ENCODE results near the gene NUDT4.
"Not testable (repeated sequence)": the region's sequence is repeated elsewhere in the genome, so short reads cannot be mapped to it uniquely, and the experiment has no call there.

The NUDT4 gene

GRCh38 chr12:93368766-93369165 lies 9.0 kb upstream of the NUDT4 start:
- no peak for DNase-seq (ENCODE audit: low read depth)

- DNase-seq (ENCODE audit: low read depth): no peak
These were observed 8.2 kb upstream of the NUDT4 start for GRCh38 chr12:93369505-93369904.

- DNase-seq (ENCODE audit: low read depth): no peak
These were observed 6.8 kb upstream of the NUDT4 start for GRCh38 chr12:93370947-93371346.

GRCh38 chr12:93373961-93374656 lies 3.6 kb upstream of the NUDT4 start:
- DNase-seq (ENCODE audit: low read depth): no peak

GRCh38 chr12:93375906-93376305 lies 1.8 kb upstream of the NUDT4 start:
- no peak for DNase-seq (ENCODE audit: low read depth)

GRCh38 chr12:93376436-93377251 lies 1.1 kb upstream of the NUDT4 start:
- peak; percentile 58 for DNase-seq (ENCODE audit: low read depth)

- peak; percentile 71 for DNase-seq (ENCODE audit: low read depth)
These were observed 672 bp downstream of the NUDT4 start for GRCh38 chr12:93378196-93378997.

- DNase-seq (ENCODE audit: low read depth): no peak
These were observed 1.2 kb downstream of the NUDT4 start for GRCh38 chr12:93378998-93379325.

- no peak for DNase-seq (ENCODE audit: low read depth)
These were observed 1.7 kb downstream of the NUDT4 start for GRCh38 chr12:93379326-93379980.

- no peak for DNase-seq (ENCODE audit: low read depth)
These were observed 2.2 kb downstream of the NUDT4 start for GRCh38 chr12:93379981-93380361.

- no peak for DNase-seq (ENCODE audit: low read depth)
These were observed 2.9 kb downstream of the NUDT4 start for GRCh38 chr12:93380480-93381121.

GRCh38 chr12:93381161-93381975 lies 3.6 kb downstream of the NUDT4 start:
- DNase-seq (ENCODE audit: low read depth): no peak

GRCh38 chr12:93381976-93382437 lies 4.3 kb downstream of the NUDT4 start:
- not testable (repeated sequence) for DNase-seq (ENCODE audit: low read depth)

GRCh38 chr12:93387780-93388179 lies 10.1 kb downstream of the NUDT4 start:
- DNase-seq (ENCODE audit: low read depth): no peak

- no peak for DNase-seq (ENCODE audit: low read depth)
These were observed 12.3 kb downstream of the NUDT4 start for GRCh38 chr12:93390031-93390430.

- DNase-seq (ENCODE audit: low read depth): no peak
These were observed 13.0 kb downstream of the NUDT4 start for GRCh38 chr12:93390549-93391297.

- DNase-seq (ENCODE audit: low read depth): no peak
These were observed 15.7 kb downstream of the NUDT4 start for GRCh38 chr12:93393425-93393824.

GRCh38 chr12:93397412-93397811 lies 19.7 kb downstream of the NUDT4 start:
- no peak for DNase-seq (ENCODE audit: low read depth)

- not testable (repeated sequence) for DNase-seq (ENCODE audit: low read depth)
These were observed 21.6 kb downstream of the NUDT4 start for GRCh38 chr12:93399183-93399863.

Measured in stromal cell of bone marrow (primary cell).